ENCODE data around the gene KLHL26. TPM values are rescaled to one million over a fixed set of nuclear protein-coding genes. Genes with fewer than 3 reads are reported as not detected.

KLHL26 gene
- total and polyA plus RNA-seq, 2 of the 4 experiments (the other 2 are of a cell fraction), result 2.2 to 4.7 TPM

DNA sequence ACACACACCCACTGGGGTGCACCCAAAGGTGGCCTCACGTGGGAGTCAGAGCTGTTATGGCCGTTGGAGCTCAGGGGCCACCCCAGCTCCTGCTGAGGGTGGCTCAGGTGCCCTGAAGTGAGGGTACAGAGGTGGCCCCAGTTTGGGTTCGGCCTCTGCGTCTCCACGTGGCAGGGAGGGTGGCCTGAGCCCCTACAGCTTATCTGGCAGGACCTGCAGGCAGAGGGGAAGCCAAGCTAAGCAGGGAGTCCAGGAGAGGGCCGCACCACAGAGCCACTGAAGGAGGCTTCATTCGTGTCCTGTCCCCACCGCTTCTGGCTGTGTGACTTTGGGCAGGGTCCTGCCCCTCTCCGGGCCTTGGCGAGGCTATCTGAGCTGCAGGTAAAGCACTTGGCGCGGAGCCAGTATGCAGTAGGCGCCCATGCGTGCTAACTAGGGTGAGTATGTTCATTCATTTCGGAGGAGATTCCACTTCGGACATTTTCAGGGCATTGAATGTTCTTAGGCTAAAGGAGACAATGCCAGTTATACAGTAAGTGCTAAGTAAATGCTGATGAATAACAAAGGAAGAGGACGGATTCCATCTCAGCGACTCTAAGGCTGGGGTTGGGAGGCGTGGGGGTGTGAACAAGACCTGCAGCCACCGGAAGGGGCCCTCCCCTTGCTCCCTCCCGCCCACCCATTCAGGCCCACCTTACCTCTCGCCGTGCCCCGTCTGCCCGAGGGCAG is 43.3 kb upstream of the KLHL26 start:
- Histone ChIP-seq H3K79me1 (ENCODE audit: low read depth in 1 of 2, low read length in 2 of 2) (peaks cover 6 to 20% of the 10 kb centered on the region in 2 experiments; a peak in 3 of 4 replicates), H3K4me1 (ENCODE audit: control insufficient read depth, insufficient read depth, low read length) (peaks cover 8% of the 10 kb centered on the region), H3K27me3 (ENCODE audit: control insufficient read depth, insufficient read depth, low read length) (no peaks in the 10 kb centered on the region; the same call in 1 of the 2 replicates), H3K23ac (ENCODE audit: low read depth, low read length) (no peak overlapping the region), H4K8ac (ENCODE audit: low read depth in 2 of 2, low read length in 2 of 2) (no peak overlapping the region), H3K9me1 (ENCODE audit: insufficient read depth, low read length) (no peaks in the 10 kb centered on the region), H2BK5ac (ENCODE audit: low read depth, low read length, poor library complexity, severe bottlenecking) (no peak overlapping the region), H3K56ac (ENCODE audit: extremely low read depth, insufficient read depth, low read length) (no peak overlapping the region), H2AK9ac (replicated peaks; ENCODE audit: low read depth, low read length, poor library complexity) (peak overlapping the region; percentile 52), H2AFZ (replicated peaks; ENCODE audit: low read length, poor library complexity) (peak overlapping the region; percentile 90), H3K9me3 (ENCODE audit: control insufficient read depth, insufficient read depth, low read length) (no peaks in the 10 kb centered on the region), H3K18ac (ENCODE audit: low read depth, low read length) (no peak overlapping the region), H2AK5ac (ENCODE audit: low read depth, low read length) (0 out of 2 replicates have a peak overlapping the region, but pooled peaks have one; percentile 4), H3K36me3 (ENCODE audit: control insufficient read depth, insufficient read depth, low read length) (peaks cover 4% of the 10 kb centered on the region), H3K4ac (ENCODE audit: low read depth, low read length) (no peak overlapping the region), H3K9ac (ENCODE audit: low read depth, low read length) (no peak overlapping the region), H3K27ac (ENCODE audit: insufficient read depth, low read length) (no peak overlapping the region), H4K5ac (ENCODE audit: low read depth, low read length) (no peak overlapping the region), H3K4me2 (ENCODE audit: low read depth, low read length) (no peak overlapping the region; the same call in 1 of the 2 replicates), H2BK15ac (ENCODE audit: low read depth, low read length) (no peak overlapping the region), H3K14ac (replicated peaks; ENCODE audit: low read depth, low read length) (no peak overlapping the region), H3K4me3 (ENCODE audit: insufficient read depth, low read depth, low read length) (no peak overlapping the region), H4K20me1 (ENCODE audit: insufficient read depth, low read length) (peaks cover 9% of the 10 kb centered on the region), H4K91ac (ENCODE audit: insufficient read depth, low read depth, low read length) (no peak overlapping the region), H2BK20ac (ENCODE audit: low read depth, low read length) (no peak overlapping the region), H2BK120ac (ENCODE audit: low read depth, low read length) (no peak overlapping the region)
- DNase-seq (no peak), ATAC-seq (ENCODE audit: low read depth) (no peak)
- dilution Hi-C loops (cut with HindIII; ENCODE audit: low sequenced_read_pairs, unreplicated experiment), result no loop called here
- ChIA-PET POLR2A (ENCODE audit: unreplicated experiment) (interaction anchor here (0.6 kb wide), 2 partner anchors 250 to 252 kb away, joined by 3 to 12 read pairs; no protein-coding TSS in a partner anchor), CTCF (interaction anchor here (0.6 to 3.0 kb wide), 8 partner anchors 19 to 386 kb away, joined by 3 to 12 read pairs (median 3); no protein-coding TSS in a partner anchor)
- in situ Hi-C loops (cut with MboI; ENCODE audit: low sequenced_read_pairs), result no loop called here
- TF ChIP-seq FOS (IDR thresholded peaks at IDR 0.05; ENCODE audit: low read depth, low read length) (no peak), NFE2L2 (IDR thresholded peaks at IDR 0.05; ENCODE audit: low read depth, low read length) (no peak), RAD21 (IDR thresholded peaks at IDR 0.05; ENCODE audit: low read length) (no peak), SMC3 (IDR thresholded peaks at IDR 0.05; ENCODE audit: low read depth, low read length) (no peak), CEBPB (IDR thresholded peaks at IDR 0.05; ENCODE audit: low read depth, low read length) (no peak), MAFK (IDR thresholded peaks at IDR 0.05; ENCODE audit: low read depth, low read length) (no peak), RCOR1 (IDR thresholded peaks at IDR 0.05; ENCODE audit: insufficient replicate concordance, low read length) (no peak), MXI1 (IDR thresholded peaks at IDR 0.05; ENCODE audit: borderline replicate concordance, low read depth, low read length) (no peak), POLR2A (IDR thresholded peaks at IDR 0.05; ENCODE audit: low read depth, low read length) (no peak)
- TF ChIP-seq, protein P1, sequence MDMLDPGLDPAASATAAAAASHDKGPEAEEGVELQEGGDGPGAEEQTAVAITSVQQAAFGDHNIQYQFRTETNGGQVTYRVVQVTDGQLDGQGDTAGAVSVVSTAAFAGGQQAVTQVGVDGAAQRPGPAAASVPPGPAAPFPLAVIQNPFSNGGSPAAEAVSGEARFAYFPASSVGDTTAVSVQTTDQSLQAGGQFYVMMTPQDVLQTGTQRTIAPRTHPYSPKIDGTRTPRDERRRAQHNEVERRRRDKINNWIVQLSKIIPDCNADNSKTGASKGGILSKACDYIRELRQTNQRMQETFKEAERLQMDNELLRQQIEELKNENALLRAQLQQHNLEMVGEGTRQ (IDR thresholded peaks at IDR 0.05; ENCODE audit: low read depth, low read length), result no peak
- TF ChIP-seq, protein P2, sequence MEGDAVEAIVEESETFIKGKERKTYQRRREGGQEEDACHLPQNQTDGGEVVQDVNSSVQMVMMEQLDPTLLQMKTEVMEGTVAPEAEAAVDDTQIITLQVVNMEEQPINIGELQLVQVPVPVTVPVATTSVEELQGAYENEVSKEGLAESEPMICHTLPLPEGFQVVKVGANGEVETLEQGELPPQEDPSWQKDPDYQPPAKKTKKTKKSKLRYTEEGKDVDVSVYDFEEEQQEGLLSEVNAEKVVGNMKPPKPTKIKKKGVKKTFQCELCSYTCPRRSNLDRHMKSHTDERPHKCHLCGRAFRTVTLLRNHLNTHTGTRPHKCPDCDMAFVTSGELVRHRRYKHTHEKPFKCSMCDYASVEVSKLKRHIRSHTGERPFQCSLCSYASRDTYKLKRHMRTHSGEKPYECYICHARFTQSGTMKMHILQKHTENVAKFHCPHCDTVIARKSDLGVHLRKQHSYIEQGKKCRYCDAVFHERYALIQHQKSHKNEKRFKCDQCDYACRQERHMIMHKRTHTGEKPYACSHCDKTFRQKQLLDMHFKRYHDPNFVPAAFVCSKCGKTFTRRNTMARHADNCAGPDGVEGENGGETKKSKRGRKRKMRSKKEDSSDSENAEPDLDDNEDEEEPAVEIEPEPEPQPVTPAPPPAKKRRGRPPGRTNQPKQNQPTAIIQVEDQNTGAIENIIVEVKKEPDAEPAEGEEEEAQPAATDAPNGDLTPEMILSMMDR (conservative IDR thresholded peaks at IDR 0.05; ENCODE audit: low read depth, low read length), result no peak
- TF ChIP-seq, protein P3, sequence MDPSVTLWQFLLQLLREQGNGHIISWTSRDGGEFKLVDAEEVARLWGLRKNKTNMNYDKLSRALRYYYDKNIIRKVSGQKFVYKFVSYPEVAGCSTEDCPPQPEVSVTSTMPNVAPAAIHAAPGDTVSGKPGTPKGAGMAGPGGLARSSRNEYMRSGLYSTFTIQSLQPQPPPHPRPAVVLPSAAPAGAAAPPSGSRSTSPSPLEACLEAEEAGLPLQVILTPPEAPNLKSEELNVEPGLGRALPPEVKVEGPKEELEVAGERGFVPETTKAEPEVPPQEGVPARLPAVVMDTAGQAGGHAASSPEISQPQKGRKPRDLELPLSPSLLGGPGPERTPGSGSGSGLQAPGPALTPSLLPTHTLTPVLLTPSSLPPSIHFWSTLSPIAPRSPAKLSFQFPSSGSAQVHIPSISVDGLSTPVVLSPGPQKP (IDR thresholded peaks at IDR 0.05; ENCODE audit: borderline replicate concordance, low read depth, low read length), result no peak
- intact Hi-C loops (cut with micrococcal nuclease), result loop anchor here (1.0 kb wide), 4 partner anchors 57 to 254 kb away; no protein-coding TSS in a partner anchor
- 70% methylated on average over 8 of the region's 25 CpGs; no CpG with 5 or more reads in 1 of the 2 experiments for WGBS, 2 experiments (ENCODE audit: extremely low coverage in 2 of 2, insufficient read length in 1 of 2)
- no TSS peak for BruUV-seq (replicated peaks)

Data from IMR-90 (cell line).